Mammary epithelial cell (primary cell): ENCODE measurements around the gene CNTFR.

Experiments
- CTCF ChIP-seq, 2 donors: IDR thresholded peaks in 1 of 2; conservative IDR thresholded peaks in 1 of 2; 2 replicates each; pipeline ENCODE4 v1.5.1; 2011 to 2012; ENCODE audit warnings: inconsistent platforms in 2 of 2, low read length in 2 of 2, mild to moderate bottlenecking in 2 of 2, control low read depth in 1 of 2, low read depth in 1 of 2; ENCODE audit not compliant: insufficient read depth in 1 of 2; ENCODE audit errors: extremely low read depth in 1 of 2
- EZH2 ChIP-seq: IDR thresholded peaks from 2 replicates; pipeline ENCODE4 v1.6.1; 2012; ENCODE audit warnings: low read length, inconsistent platforms, borderline replicate concordance

DNA sequence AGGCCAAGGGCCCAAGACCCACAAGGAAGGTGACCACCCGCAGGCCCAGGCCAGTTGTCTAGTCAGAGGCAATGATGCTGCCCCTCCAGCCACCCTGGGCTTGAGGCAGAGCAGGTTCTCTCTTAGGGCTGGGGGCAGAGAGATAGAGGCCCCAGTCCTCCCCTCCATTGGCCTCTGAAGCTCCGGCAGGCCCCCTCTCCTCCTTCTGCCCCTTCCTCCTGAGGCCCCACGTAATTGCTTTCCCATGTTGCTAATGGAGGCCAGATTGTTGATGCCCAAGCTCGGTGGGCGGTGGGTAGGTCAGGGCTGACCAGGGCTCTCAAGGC is 40.2 kb downstream of the CNTFR start:
- TF ChIP-seq CTCF (conservative IDR thresholded peaks at IDR 0.05 in 1 of 2, IDR thresholded peaks at IDR 0.05 in 1 of 2; ENCODE audit: extremely low read depth in 1 of 2, insufficient read depth in 1 of 2, low read depth in 1 of 2, low read length in 2 of 2) (no peak), EZH2 (no peak)
